Transverse colon (tissue), 4 donors: ENCODE measurements around the gene TNFRSF18.

Experiments
- CTCF ChIP-seq, 5 experiments: fragments of 200-600 bp in 3 of 5; fragments of 450-650 bp in 2 of 5; sonication (generic) in 3 of 5; IDR thresholded peaks; 1 replicate in 2 of 5; 2 replicates in 3 of 5; pipeline ENCODE4 v1.5.1; 2016 to 2017; ENCODE audit warnings: antibody characterized with exemption in 5 of 5, inconsistent platforms in 3 of 5, mild to moderate bottlenecking in 2 of 5, moderate library complexity in 1 of 5
- POLR2AphosphoS5 ChIP-seq, 3 donors: sonication (generic); formaldehyde crosslinking; IDR thresholded peaks; one replicate each; pipeline ENCODE4 v1.6.1; 2016; ENCODE audit warnings: antibody characterized with exemption in 3 of 3

- TF ChIP-seq POLR2AphosphoS5 (IDR thresholded peaks at IDR 0.05) (no peak), CTCF (IDR thresholded peaks at IDR 0.05) (no peak)
Observed at GRCh38 chr1:1204425-1204920, 1.9 kb downstream of the TNFRSF18 start.
